Kidney (tissue), 14 donors: ENCODE data around the gene VAT1L. TPM values are rescaled to one million over a fixed set of nuclear protein-coding genes. Genes with fewer than 3 reads are reported as not detected.

Experiments used
- DNase-seq, 5 donors: peaks; one replicate each; pipeline ENCODE4 v3.0.0-alpha.2; 2013 to 2020
- FAIRE-seq: peaks from 2 replicates; lab custom pipeline; 2012; peaks lifted over from hg19 to GRCh38; lab: Jason Lieb, UNC
- H3K27ac ChIP-seq, 2 donors: one replicate each; pipeline ENCODE4 v1.7.0; 2013; ENCODE audit warnings: low read depth in 2 of 2, low read length in 2 of 2, inconsistent platforms in 1 of 2
- H3K27me3 ChIP-seq: one replicate; pipeline ENCODE4 v1.7.1; 2013; ENCODE audit warnings: low read length, inconsistent platforms; ENCODE audit not compliant: control insufficient read depth, insufficient read depth
- H3K36me3 ChIP-seq, 3 donors: one replicate each; pipeline versions ENCODE4 v1.7.0 to v1.7.1; 2013; ENCODE audit warnings: low read length in 3 of 3, control low read depth in 1 of 3, inconsistent platforms in 1 of 3; ENCODE audit not compliant: insufficient read depth in 3 of 3, control insufficient read depth in 2 of 3
- H3K4me1 ChIP-seq, 3 donors: one replicate each; pipeline versions ENCODE4 v1.7.0 to v1.7.1; 2013; ENCODE audit warnings: low read length in 3 of 3, inconsistent platforms in 1 of 3, low read depth in 1 of 3; ENCODE audit not compliant: control insufficient read depth in 2 of 3, insufficient read depth in 2 of 3
- H3K4me3 ChIP-seq, 3 donors: one replicate each; pipeline versions ENCODE4 v1.7.0 to v1.8.1; 2013; ENCODE audit warnings: low read length in 3 of 3, control low read depth in 1 of 3, inconsistent platforms in 1 of 3
- H3K9ac ChIP-seq, 3 donors: one replicate each; pipeline versions ENCODE4 v1.7.0 to v1.7.1; 2013; ENCODE audit warnings: low read length in 3 of 3, control low read depth in 1 of 3, inconsistent platforms in 1 of 3
- H3K9me3 ChIP-seq, 3 donors: one replicate each; pipeline versions ENCODE4 v1.7.0 to v1.7.1; 2013; ENCODE audit warnings: low read length in 3 of 3, control low read depth in 1 of 3, inconsistent platforms in 1 of 3; ENCODE audit not compliant: control insufficient read depth in 2 of 3, insufficient read depth in 1 of 3
- CTCF ChIP-seq: IDR thresholded peaks from 3 replicates; pipeline ENCODE4 v1.5.1; 2012; ENCODE audit warnings: mild to moderate bottlenecking, moderate library complexity, borderline replicate concordance; ENCODE audit not compliant: insufficient read depth; ENCODE audit errors: extremely low read depth
- intact Hi-C: fragments of 100-400 bp; cut with DNase I; formaldehyde crosslinking; loops from one replicate; pipeline ENCODE4 v1.11.1; 2022
- polyA plus RNA-seq: library from polyadenylated mRNA; stranded (reverse); fragments of 350-450 nt; fragmentation: Illumina TruSeq; extraction: RNeasy Lipid Tissue Mini Kit (QIAGEN cat#74804); gene quantifications from one replicate; pipeline ENCODE4 v1.2.3, GENCODE V29; 2014; ENCODE audit warnings: low read depth, low replicate concordance; ENCODE audit not compliant: insufficient read depth
- total RNA-seq: library from RNA; stranded (reverse); fragmentation: NEBNext Ultra II Directional; extraction: Animal tissue kit (Norgen Biotek cat#: 25700); gene quantifications from one replicate; pipeline ENCODE4 v1.2.1, GENCODE V29; 2021
- donor health status: control.
- donor health status: control.
- donor health status: control.
- donor health status: control.
- donor health status: control.
- donor health status: DM: yes; HTN: yes; CAD: no.
- donor health status: Normal renal cell carcinoma (clear cell type).

VAT1L gene
- total and polyA plus RNA-seq, 2 donors from 2014 or later = 0.85 to 4.5 TPM

- Histone ChIP-seq H3K36me3 (no peaks in the 10 kb centered on the region), H3K4me1 (peaks cover 0 to 3% (median 0%) of the 10 kb centered on the region in 3 donors), H3K27ac (no peak overlapping the region), H3K9me3 (no peaks in the 10 kb centered on the region), H3K9ac (no peak overlapping the region), H3K27me3 (peaks cover 7% of the 10 kb centered on the region), H3K4me3 (no peak overlapping the region)
- intact Hi-C loops = no loop called here
- no peak for DNase-seq
- peak; percentile 4 for TF ChIP-seq CTCF
- FAIRE-seq = no peak
These were observed 3.7 kb upstream of the VAT1L start for GRCh38 chr16:77784441-77785372.

GRCh38 chr16:77785373-77785764, 3.0 kb upstream of the VAT1L start:
- no peak overlapping the region for H3K4me3 ChIP-seq
- no peak for TF ChIP-seq CTCF
- DNase-seq (no peak), FAIRE-seq (no peak)
- peaks cover 0 to 3% (median 0%) of the 10 kb centered on the region in 3 donors for H3K4me1 ChIP-seq
- no peak overlapping the region for H3K27ac ChIP-seq
- H3K27me3 ChIP-seq = peaks cover 12% of the 10 kb centered on the region
- H3K9me3 ChIP-seq = no peaks in the 10 kb centered on the region
- no peak overlapping the region for H3K9ac ChIP-seq
- H3K36me3 ChIP-seq = no peaks in the 10 kb centered on the region
- intact Hi-C loops = no loop called here

GRCh38 chr16:77786186-77786847, 2.0 kb upstream of the VAT1L start:
- H3K9ac ChIP-seq = no peak overlapping the region
- peaks cover 0 to 3% (median 0%) of the 10 kb centered on the region in 3 donors for H3K4me1 ChIP-seq
- H3K27me3 ChIP-seq = peaks cover 16% of the 10 kb centered on the region
- no peaks in the 10 kb centered on the region for H3K36me3 ChIP-seq
- no peak overlapping the region for H3K4me3 ChIP-seq
- FAIRE-seq (no peak), DNase-seq (peak in 1 of 5 donors; percentile 31)
- TF ChIP-seq CTCF = no peak
- H3K27ac ChIP-seq = no peak overlapping the region
- intact Hi-C loops = no loop called here
- no peaks in the 10 kb centered on the region for H3K9me3 ChIP-seq
